ENCODE measurements around the gene SNURF.
"Not testable (repeated sequence)": the region's sequence is repeated elsewhere in the genome, so short reads cannot be mapped to it uniquely, and the experiment has no call there.

Gene SNURF

GRCh38 chr15:24954783-24955530 lies at the start of gene SNURF, which contains the start of gene SNRPN:
Gene SNURF, plus strand, starts transcription at chr15:24954987. Its CDS starts 62 bp downstream, at chr15:24955049.
Gene SNRPN, plus strand, starts transcription at chr15:24954987. Its CDS starts 19,467 bp downstream, at chr15:24974454.
- peak; percentile 4 to 34 for DNase-seq

GRCh38 chr15:24916305-24917009 lies 38.3 kb upstream of the SNURF start:
- DNase-seq: no peak

GRCh38 chr15:24917431-24917830 lies 37.4 kb upstream of the SNURF start:
- DNase-seq: no peak

GRCh38 chr15:24919446-24919845 lies 35.3 kb upstream of the SNURF start:
- no peak for DNase-seq

- not testable (repeated sequence) for DNase-seq
These were observed 32.0 kb upstream of the SNURF start for GRCh38 chr15:24922781-24923180.

GRCh38 chr15:24924153-24924552 lies 30.6 kb upstream of the SNURF start:
- no peak for DNase-seq

- no peak for DNase-seq
These were observed 30.2 kb upstream of the SNURF start for GRCh38 chr15:24924621-24925020.

GRCh38 chr15:24931874-24932732 lies 22.7 kb upstream of the SNURF start:
- DNase-seq: not testable (repeated sequence)

- no peak for DNase-seq
These were observed 21.1 kb upstream of the SNURF start for GRCh38 chr15:24933716-24934115.

- DNase-seq: not testable (repeated sequence)
These were observed 16.6 kb upstream of the SNURF start for GRCh38 chr15:24938224-24938623.

- no peak for DNase-seq
These were observed 14.6 kb upstream of the SNURF start for GRCh38 chr15:24940236-24940635.

- no peak for DNase-seq
These were observed 11.4 kb upstream of the SNURF start for GRCh38 chr15:24943361-24943760.

GRCh38 chr15:24944954-24945353 lies 9.8 kb upstream of the SNURF start:
- DNase-seq: no peak

- no peak for DNase-seq
These were observed 9.1 kb upstream of the SNURF start for GRCh38 chr15:24945711-24946110.

GRCh38 chr15:24948495-24948894 lies 6.3 kb upstream of the SNURF start:
- DNase-seq: no peak

- no peak for DNase-seq
These were observed 739 bp downstream of the SNURF start for GRCh38 chr15:24955531-24955921.

- peak; percentile 55 to 60 for DNase-seq
These were observed 1.5 kb downstream of the SNURF start for GRCh38 chr15:24956111-24956838.

- no peak for DNase-seq
These were observed 2.9 kb downstream of the SNURF start for GRCh38 chr15:24957691-24958090.

- DNase-seq: no peak
These were observed 7.2 kb downstream of the SNURF start for GRCh38 chr15:24961967-24962366.

GRCh38 chr15:24962880-24963279 lies 8.1 kb downstream of the SNURF start:
- no peak for DNase-seq

- DNase-seq: no peak
These were observed 11.7 kb downstream of the SNURF start for GRCh38 chr15:24966364-24967103.

- DNase-seq: no peak
These were observed 16.3 kb downstream of the SNURF start for GRCh38 chr15:24971052-24971451.
